Measurements from ENCODE around the gene SETD3. TPM values are rescaled to one million over a fixed set of nuclear protein-coding genes. Genes with fewer than 3 reads are reported as not detected.

SETD3 gene
- total and polyA plus RNA-seq, 2 experiments from 2014 or later, result 40.7 to 68.0 TPM

- TF ChIP-seq ZNF462 (CRISPR knock-in tag; IDR thresholded peaks at IDR 0.05) (no peak), REST (IDR thresholded peaks at IDR 0.05; ENCODE audit: unreplicated experiment) (no peak), ZNF331 (CRISPR knock-in tag; IDR thresholded peaks at IDR 0.05; ENCODE audit: low read depth) (no peak), NANOG (IDR thresholded peaks at IDR 0.05; ENCODE audit: borderline replicate concordance) (no peak), ZNF114 (CRISPR knock-in tag; IDR thresholded peaks at IDR 0.05) (no peak)
Observed at GRCh38 chr14:99382781-99383471, 97.7 kb downstream of the SETD3 start (continued).
